Measurements from ENCODE around the gene COL25A1.
"Not testable (repeated sequence)": the region's sequence is repeated elsewhere in the genome, so short reads cannot be mapped to it uniquely, and the experiment has no call there.

COL25A1 gene

GRCh38 chr4:109070677-109071076 is 231.8 kb downstream of the COL25A1 start:
- DNase-seq (ENCODE audit: low read depth in 2 of 2, low spot score in 1 of 2), result not testable (repeated sequence)

DNA sequence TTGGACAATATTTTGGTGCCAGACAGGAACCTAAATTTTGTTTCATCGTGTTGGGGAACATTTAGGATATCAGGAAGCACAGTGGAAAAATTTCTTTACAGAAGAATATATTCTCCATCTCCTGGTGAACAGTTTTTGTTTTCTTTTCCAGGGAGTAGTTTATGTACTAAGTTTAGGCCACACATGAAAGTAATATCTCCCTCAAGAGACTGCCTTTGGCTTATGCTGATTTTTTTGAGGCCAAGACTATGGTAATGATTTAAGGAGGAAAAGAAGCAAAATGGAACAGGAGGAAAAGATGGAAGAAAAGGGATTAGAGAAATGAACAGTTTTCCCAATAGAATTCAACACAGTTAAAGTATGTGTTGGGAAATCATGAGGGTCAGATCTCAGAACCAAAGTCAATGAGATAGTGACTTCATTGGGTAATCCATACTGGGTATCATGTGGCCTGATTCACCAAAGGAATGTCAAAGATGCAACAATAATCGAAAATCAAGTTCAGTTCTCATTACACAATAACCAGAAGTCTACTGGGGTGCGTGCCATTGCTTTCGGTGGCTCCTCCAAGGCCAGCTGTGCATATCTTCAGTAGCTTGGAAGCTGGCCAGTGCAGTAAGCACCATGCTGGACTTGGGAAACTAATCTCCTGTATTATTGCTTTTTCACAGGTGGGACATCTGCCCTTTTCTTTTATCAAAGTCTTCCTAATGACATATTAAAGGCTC is 234.8 kb downstream of the COL25A1 start:
- DNase-seq (ENCODE audit: low read depth in 2 of 2, low spot score in 1 of 2), result no peak

- DNase-seq (ENCODE audit: low read depth in 2 of 2, low spot score in 1 of 2), result no peak
Observed at GRCh38 chr4:109065006-109065405, 237.5 kb downstream of the COL25A1 start.

DNA sequence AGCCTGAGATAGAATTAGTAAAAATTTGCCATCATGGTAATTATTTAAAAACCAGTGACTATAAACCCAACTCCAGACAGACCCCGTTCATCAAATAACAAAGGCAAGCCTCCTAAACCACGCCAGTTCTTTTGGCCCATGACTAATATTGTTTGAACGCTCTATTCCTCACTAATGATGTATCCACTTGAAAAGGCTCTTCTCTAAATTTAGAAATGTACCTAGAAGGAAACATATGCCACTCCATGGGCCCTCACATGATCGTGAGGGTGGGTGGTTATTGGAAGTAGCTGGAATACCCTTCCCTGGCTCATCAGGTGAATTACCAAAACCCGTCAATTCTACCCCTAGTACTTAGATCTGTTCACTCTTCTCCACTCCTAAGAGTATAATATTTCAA is 249.2 kb downstream of the COL25A1 start:
- DNase-seq (ENCODE audit: low read depth in 2 of 2, low spot score in 1 of 2), result no peak

GRCh38 chr4:109052821-109053220 is 249.6 kb downstream of the COL25A1 start:
- DNase-seq (ENCODE audit: low read depth in 2 of 2, low spot score in 1 of 2), result no peak

- no peak for DNase-seq (ENCODE audit: low read depth in 2 of 2, low spot score in 1 of 2)
Observed at GRCh38 chr4:109051054-109051453, 251.4 kb downstream of the COL25A1 start.

DNA sequence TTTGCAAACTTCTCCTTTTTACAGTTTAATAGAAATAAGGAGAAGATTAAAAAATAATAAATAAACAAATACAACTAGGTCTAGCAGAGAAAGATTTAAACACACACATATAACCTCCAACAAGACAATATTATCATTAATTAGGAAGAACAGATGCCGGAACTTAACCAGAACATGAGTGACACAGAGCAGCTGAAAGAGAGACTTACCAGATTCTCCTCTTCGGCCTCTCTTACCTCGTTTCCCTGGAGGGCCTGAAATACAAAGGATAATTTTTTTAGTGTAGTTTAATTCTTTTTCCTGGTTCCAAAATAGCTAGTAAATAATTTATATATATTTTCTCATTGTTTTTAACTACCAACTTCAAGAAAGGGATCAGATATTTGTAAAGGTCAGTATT is 252.5 kb downstream of the COL25A1 start:
- DNase-seq (ENCODE audit: low read depth in 2 of 2, low spot score in 1 of 2), result no peak

DNA sequence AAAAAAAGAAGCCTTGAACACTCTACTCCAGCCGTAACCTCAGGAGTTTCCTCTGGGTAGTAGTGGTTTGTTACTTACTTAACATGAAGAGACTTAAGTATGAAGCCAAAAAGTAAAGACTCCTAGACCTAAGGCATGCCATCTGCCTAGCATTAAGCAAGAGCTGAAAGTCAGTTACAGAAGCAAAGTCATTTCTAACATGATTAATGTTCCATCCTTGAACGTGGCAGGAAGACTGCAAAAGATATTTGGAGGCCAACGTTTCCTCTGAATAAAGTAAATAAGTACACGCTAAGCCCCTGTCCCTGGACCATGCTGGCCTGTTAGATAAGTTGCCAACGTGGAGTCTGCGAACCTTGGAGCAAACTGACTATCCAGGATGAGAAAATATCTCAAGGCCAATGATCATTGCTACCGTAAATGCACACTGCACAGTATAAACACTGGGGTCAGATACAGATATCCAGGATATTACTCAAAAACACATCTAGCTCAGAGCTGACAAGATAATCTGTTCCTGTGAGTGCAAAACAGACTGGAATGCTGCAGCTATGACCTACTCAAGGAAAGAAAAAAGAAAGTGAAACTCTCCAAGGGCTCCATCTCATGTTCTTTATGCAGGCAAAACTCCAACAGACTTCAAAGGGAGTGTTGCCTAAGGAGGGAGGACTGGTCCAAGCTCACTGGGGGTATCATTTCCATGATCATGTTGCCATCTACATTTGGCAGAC is 255.8 kb downstream of the COL25A1 start:
- DNase-seq (ENCODE audit: low read depth in 2 of 2, low spot score in 1 of 2), result no peak

- no peak for DNase-seq (ENCODE audit: low read depth in 2 of 2, low spot score in 1 of 2)
Observed at GRCh38 chr4:109044431-109044830, 258.0 kb downstream of the COL25A1 start.

- DNase-seq (ENCODE audit: low read depth in 2 of 2, low spot score in 1 of 2), result no peak
Observed at GRCh38 chr4:109043286-109043685, 259.2 kb downstream of the COL25A1 start.

DNA sequence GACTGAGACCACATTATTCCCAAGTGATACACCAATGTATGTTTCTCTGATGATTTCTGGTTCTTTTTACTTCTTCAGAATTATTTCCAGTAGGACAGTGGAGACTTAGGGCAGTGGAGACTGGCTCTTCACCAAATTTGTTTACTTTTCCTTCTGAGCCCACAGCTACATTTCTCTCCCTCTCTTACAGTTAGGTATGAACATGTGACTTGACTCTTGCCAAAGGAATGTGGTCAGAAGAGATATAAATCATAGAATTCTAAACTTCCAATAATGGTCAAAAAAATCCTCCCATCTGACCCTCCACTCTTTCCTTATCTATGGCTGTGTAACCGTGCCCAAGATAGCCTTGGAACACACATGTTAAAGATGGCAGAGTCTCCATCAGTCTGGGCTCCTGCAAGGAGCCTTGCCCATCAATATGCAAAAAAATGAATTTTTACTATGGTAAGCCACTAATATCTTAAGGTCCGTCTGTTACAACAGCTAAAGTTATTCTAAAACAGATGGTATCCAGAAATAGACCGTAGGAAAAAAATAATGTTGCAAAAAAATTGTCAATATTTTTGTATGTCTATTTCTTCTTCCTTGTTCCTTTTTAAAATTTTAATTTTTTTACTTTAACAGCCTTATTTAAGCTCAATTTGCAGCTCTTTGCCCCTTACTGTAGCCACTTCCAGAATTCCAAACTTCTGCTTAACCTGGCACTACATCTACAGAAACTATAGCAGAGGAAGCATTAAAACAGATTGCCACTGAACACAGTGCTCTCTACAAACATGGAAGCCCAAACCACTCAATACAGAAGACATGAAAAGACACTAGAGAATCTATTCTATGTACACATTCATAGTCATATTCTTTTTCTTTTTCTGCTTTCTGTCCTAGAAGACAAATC is 260.7 kb downstream of the COL25A1 start:
- DNase-seq (ENCODE audit: low read depth in 2 of 2, low spot score in 1 of 2), result no peak

GRCh38 chr4:109040441-109040840 is 262.0 kb downstream of the COL25A1 start:
- no peak for DNase-seq (ENCODE audit: low read depth in 2 of 2, low spot score in 1 of 2)

GRCh38 chr4:109037026-109037425 is 265.4 kb downstream of the COL25A1 start:
- no peak for DNase-seq (ENCODE audit: low read depth in 2 of 2, low spot score in 1 of 2)

DNA sequence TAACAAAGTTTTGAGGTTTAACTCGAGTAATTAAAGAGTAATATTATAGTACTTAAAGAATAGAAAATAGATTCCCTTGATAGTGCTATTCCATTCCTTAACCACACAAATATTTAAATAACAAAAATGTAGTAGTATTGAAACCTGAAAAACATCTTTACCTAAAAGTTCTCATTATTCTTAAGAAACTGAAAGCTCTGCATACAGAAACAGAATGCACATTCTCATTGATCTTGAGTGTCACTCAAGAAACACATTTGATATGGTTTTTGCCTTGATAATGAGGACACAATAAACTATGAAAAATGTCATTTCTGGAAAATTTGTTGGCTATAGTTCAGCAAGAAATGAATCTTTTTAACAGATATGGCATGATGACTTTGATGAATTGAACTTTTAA is 268.5 kb downstream of the COL25A1 start:
- no peak for DNase-seq (ENCODE audit: low read depth in 2 of 2, low spot score in 1 of 2)

GRCh38 chr4:109032671-109033070 is 269.8 kb downstream of the COL25A1 start:
- DNase-seq (ENCODE audit: low read depth in 2 of 2, low spot score in 1 of 2), result no peak

GRCh38 chr4:109029987-109030386 is 272.5 kb downstream of the COL25A1 start:
- DNase-seq (ENCODE audit: low read depth in 2 of 2, low spot score in 1 of 2), result no peak

GRCh38 chr4:109027016-109027500 is 275.4 kb downstream of the COL25A1 start:
- no peak for DNase-seq (ENCODE audit: low read depth in 2 of 2, low spot score in 1 of 2)

- no peak for DNase-seq (ENCODE audit: low read depth in 2 of 2, low spot score in 1 of 2)
Observed at GRCh38 chr4:109026588-109026987, 275.9 kb downstream of the COL25A1 start.

- DNase-seq (ENCODE audit: low read depth in 2 of 2, low spot score in 1 of 2), result no peak
Observed at GRCh38 chr4:109025471-109026076, 276.9 kb downstream of the COL25A1 start.

DNA sequence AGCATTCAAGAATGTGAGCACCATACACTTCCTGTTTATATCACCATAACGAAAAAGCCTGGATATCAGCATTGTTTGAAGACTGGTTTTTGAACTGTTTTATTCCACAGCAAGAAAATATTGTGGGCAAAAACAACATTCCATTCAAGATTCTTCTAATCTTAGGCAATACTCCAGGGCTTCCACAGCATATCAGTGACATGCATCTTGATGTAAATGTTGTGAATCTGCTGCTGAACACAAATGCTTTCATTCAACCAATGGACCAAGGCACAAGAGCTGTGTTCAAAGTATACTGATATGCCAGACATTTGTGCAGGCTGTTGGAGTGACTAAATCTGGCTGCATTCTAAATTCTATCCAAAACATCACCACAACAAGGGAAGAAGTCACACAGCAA is 279.5 kb downstream of the COL25A1 start:
- DNase-seq (ENCODE audit: low read depth in 2 of 2, low spot score in 1 of 2), result no peak

DNA sequence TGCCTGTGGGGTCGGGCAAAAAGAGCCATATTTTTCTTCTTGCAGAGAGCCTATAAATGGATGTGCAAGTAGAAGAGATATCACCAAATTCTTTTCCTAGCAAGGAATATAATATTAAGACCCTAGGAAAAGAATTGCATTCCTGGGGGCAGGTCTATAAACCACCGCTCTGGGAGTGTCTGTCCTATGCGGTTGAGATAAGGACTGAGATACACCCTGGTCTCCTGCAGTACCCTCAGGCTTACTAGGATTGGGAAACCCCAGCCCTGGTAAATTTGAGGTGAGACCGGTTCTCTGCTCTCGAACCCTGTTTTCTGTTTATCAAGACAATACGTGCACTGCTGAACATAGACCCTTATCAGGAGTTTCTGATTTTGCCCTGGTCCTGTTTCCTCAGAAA is 280.8 kb downstream of the COL25A1 start:
- not testable (repeated sequence) for DNase-seq (ENCODE audit: low read depth in 2 of 2, low spot score in 1 of 2)

All from stimulated activated CD8-positive, alpha-beta memory T cell treated with anti-CD3 and anti-CD28 coated beads, Interleukin-4, amount 100 ng/mL, for 1 hour (primary cell).